Esophagus squamous epithelium (tissue), 4 donors: ENCODE measurements around the gene HVCN1.

Experiments used
- POLR2A ChIP-seq, 4 donors: fragments of 450-650 bp; IDR thresholded peaks; one replicate each; pipeline ENCODE4 v1.6.1; 2017; ENCODE audit warnings: antibody characterized with exemption in 4 of 4, mild to moderate bottlenecking in 4 of 4, moderate library complexity in 3 of 4
- TF ChIP-seq, protein P1 (sequence below), 6 experiments: fragments of 450-650 bp in 4 of 6; fragments of 200-600 bp in 2 of 6; sonication (generic) in 2 of 6; IDR thresholded peaks; one replicate each; pipeline ENCODE4 v1.5.1; 2016 to 2019; ENCODE audit warnings: antibody characterized with exemption in 6 of 6, mild to moderate bottlenecking in 4 of 6, moderate library complexity in 4 of 6

DNA sequence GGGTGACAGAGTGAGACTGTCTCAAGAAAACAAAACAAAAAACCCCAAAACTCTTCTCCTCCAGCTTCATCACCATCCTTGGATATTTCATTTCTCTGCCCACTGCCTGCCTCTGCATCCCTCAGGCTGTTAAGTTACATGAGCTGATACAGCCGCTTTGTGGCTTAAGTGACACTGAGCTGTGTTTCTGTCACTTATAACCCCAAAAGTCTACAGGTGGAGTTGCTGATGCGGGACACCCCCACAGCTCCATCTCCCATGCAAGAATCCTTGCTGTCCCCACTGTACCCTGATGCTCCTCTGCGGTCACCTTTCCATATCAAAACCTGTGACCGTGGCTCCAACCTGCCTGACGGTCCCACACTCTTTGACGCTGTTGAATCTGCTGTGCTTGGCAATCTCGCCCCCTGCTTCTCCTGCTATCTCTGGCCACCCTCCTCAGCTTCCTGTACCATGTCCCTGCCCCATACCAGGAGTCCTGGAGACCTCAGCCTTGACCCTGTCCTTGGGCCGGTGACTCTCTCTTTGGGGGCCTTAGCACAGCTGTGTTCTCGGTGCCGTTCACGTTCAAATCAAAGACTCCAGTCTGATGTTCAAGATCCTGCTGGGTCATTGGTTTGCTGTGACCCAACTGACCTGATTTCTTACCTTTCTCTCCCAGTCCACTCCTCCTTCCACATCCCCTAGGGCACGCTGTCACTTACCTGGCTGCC lies 20.3 kb downstream of the HVCN1 start:
- TF ChIP-seq, protein P1, sequence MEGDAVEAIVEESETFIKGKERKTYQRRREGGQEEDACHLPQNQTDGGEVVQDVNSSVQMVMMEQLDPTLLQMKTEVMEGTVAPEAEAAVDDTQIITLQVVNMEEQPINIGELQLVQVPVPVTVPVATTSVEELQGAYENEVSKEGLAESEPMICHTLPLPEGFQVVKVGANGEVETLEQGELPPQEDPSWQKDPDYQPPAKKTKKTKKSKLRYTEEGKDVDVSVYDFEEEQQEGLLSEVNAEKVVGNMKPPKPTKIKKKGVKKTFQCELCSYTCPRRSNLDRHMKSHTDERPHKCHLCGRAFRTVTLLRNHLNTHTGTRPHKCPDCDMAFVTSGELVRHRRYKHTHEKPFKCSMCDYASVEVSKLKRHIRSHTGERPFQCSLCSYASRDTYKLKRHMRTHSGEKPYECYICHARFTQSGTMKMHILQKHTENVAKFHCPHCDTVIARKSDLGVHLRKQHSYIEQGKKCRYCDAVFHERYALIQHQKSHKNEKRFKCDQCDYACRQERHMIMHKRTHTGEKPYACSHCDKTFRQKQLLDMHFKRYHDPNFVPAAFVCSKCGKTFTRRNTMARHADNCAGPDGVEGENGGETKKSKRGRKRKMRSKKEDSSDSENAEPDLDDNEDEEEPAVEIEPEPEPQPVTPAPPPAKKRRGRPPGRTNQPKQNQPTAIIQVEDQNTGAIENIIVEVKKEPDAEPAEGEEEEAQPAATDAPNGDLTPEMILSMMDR (IDR thresholded peaks at IDR 0.05): no peak
- TF ChIP-seq POLR2A (IDR thresholded peaks at IDR 0.05): no peak
